HG02798 (cell line): ENCODE measurements around the gene CCDC27.

Experiments used
- ATAC-seq: cut with Tn5 transposase; IDR thresholded peaks from one replicate; pipeline ENCODE4 v1.9.1; 2021; ENCODE audit warnings: mild to moderate bottlenecking; ENCODE audit not compliant: unreplicated experiment, poor library complexity

The CCDC27 gene

DNA sequence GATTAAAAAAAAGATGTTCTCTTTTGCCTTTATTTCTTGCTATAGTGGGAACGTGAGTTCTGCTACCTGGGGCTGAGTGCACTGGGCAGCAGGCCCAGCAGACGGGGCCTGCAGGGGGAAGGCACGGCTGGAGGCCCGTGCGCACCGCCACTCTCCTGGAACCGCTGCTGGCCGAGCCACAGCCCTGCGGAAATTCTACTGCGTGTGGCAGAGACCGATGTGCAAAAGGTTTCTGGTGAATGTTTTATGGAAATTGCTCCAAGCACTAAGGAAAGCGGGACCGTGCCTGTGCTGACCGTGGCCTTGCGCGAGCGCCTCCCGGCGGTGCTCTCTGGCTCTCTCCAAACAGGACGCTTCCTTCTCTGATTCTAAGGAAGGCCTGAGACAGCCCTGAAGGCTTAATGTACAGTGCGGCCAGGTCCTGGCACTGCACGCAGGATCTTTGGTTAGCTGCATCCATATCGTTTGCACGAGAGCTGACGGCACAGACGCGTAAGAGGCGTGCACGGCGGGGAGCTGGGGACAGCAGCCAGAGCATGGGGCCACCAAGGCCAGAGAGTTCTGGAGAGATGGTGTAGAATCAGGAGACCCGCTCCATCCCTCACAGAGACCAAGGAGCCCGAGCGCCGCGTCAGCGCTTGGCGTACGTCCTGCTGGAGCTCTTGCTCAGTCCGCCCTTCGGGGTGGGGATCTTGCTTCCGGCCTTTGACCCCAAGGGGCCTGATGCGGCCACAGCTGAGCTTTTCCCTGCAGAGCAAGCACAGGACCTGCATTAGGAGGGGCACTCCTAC is 62.7 kb downstream of the CCDC27 start:
- no peak for ATAC-seq

DNA sequence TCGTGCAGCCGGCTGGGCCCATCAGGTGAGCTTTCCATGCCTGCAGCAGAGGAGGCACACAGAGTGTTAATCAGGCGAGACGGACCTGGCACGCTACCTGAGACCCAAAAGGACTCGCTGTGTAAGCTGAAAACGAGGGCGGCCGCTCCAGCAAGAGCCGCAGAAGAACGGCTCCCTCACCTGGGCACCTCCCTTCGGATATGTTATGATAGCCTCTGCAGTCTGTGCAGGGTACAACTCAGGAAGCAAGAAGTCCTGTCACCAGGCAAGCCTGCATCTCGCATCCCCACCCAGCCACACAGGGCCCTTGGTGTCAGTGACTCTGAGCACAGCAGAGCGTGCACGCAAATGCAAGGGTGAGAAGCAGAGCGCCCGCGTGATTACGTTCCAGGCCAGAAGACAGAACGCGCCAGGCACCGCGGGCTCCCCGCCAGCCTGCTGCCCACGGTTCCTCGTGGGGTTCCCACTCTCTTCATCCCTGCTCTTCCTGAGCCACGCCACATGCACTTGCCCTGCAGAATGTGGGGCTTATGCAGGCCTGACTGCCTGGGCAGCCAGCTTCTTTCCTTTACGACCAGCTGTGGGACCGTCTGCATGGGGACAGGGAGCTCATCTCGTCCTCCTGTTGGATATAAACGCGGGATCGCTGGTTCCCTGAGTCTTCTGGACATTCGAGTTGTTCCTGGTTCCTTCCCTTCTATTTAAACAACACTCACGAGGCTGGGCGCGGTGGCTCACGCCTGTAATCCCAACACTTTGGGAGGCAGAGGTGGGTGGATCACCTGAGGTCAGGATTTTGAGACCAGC is 64.3 kb downstream of the CCDC27 start:
- no peak for ATAC-seq

- ATAC-seq: no peak
Measured at GRCh38 chr1:3817138-3817740, 65.0 kb downstream of the CCDC27 start.

- no peak for ATAC-seq
Measured at GRCh38 chr1:3817821-3818597, 65.8 kb downstream of the CCDC27 start.

GRCh38 chr1:3819771-3820200 is 67.5 kb downstream of the CCDC27 start:
- ATAC-seq: no peak

DNA sequence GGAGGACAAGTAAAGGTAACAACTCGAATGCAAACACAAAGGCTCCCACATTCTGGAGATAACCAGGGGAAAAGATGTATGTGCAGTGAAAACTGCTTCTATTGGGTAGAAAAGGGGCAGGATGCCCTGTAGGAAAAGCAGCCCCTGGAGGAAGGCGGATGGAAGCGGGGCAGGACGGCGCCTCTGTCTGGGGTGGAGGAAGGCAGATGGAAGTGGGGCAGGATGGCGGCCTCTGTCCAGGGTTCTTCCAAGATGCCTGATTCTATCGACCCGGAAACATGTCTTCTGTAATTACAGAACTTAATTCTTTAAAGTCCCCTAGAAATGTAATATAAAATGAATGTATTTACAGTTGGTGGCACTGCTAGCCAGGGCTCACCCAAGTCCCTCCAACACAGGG is 68.1 kb downstream of the CCDC27 start:
- no peak for ATAC-seq

GRCh38 chr1:3821004-3821403 is 68.8 kb downstream of the CCDC27 start:
- no peak for ATAC-seq
